Measurements from ENCODE around the gene C19orf81.

The C19orf81 gene

DNA sequence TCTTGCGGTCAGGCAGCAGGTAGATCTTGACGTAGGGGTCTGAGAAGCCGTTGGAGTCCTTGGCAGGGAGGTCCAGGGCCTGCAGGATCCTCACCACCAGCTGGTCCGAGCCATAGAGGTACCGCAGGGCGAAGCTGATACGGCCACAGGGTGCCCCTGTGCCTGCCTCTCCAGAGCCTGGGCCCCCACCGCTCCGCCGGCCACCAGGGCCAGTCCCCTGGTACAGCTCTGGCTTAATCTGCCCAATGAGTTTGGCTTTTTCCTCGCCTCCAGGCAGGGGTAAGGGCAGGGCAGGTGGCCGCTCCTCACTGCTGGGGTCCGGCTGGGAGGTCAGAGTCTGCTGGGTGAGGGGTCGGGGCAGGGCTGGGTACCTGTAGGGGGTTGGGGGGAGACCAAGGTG is 19.4 kb upstream of the C19orf81 start:
- DNase-seq (ENCODE audit: low spot score), result no peak

DNA sequence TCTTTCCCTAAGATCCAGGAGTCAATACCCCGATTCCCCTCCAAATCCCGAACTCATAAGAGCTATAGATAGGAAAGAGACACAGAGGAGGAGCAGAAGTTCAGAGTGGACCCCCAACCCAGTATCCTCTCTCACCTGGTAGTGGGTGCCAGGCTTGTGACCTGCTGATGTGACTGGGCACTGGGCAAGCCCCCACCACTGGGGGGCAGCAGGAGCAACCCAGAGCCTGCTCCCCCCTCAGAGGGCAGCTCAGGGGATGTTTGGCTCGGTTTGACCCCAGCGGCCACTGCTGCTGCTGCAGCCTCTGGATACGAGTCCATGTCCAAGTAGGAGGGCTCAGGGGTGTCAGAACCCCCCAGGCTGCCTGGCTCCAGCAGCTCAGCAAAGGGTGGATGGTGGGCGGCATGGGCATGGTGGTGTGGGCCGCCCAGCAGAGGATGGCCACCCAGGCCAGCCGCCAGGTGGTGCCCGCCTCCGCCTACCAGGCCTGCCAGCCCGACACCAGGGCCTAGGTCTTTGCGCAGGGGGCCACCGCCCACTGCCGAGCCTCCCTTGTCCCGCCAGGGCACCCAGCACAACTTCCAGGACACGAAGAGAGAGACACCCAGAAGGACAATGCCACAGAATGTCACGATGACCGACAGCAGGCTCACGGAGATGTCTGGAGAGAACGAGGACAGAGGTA is 17.0 kb upstream of the C19orf81 start:
- DNase-seq (ENCODE audit: low spot score), result no peak

DNA sequence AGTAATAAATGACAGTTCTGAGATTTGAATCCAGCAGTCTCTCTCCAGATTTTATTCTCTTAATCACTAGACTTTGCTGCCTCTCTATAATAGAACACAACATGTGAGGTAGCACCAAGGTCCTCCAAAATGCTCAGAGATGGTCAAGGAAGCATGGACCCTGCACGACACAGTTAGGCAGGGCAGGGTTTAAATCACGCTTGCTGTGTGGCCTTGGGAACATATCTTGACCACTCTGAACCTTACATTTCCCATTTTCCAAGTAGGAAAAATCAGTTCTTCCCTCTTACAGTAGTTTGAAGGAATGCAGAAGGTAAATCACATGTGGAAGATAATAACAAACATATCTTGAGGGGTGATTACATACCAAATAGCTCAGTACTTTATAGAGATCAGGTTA is 15.9 kb upstream of the C19orf81 start:
- DNase-seq (ENCODE audit: low spot score), result no peak

DNA sequence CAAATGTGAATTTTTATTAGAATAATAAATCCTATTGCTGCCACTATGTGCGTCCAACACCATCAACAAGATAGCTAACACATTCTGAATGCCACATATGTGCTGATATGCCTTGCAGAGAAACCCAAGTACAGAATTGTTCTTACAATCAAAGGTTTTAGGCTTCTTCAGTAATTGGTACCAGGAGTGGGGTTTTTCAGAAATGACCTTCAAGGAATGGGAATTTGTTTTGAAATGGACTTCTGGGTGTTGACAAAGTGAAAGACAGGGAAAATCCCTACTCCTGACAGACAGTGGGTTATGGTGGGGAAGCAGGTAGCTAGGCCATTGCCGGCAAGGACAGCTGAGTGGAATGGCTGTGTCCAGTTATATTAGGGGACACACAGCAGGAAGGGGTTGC is 15.3 kb upstream of the C19orf81 start:
- no peak for DNase-seq (ENCODE audit: low spot score)

DNA sequence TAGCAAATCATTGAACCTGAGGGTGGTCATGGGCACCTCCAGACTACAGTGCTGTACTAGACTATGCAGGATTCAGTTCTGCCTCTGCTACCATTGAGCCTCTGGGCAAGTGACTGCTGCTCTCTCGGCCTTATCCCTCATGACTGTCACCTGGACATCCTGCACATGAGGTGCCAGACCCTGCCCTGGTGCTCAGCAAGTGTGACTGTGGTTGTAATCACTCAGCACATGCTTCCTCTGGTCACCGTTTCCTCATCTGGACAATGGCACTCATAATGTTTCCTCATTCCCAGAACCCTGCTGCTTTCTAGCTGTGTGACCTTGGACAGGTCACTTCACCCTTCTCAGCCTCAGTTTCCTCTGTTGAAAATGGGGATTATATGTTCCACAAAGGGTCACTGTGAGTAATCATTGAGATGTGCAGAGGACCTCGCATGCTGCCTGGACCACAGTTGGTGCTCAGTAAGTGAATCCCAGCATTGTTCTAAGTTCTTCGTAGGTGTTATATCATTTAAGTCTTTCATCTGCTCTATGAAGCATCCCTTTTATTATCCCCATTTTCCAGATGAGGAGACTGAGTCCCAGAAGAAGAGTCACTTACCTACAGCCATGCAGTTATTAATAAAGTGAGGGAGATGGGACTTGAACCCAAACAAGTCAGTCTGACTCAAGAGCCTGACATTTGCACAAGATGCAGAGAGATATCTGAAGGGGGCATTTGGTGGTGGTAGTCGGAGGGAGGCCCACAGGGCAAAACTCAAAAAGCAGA is 12.7 kb upstream of the C19orf81 start:
- no peak for DNase-seq (ENCODE audit: low spot score)

DNA sequence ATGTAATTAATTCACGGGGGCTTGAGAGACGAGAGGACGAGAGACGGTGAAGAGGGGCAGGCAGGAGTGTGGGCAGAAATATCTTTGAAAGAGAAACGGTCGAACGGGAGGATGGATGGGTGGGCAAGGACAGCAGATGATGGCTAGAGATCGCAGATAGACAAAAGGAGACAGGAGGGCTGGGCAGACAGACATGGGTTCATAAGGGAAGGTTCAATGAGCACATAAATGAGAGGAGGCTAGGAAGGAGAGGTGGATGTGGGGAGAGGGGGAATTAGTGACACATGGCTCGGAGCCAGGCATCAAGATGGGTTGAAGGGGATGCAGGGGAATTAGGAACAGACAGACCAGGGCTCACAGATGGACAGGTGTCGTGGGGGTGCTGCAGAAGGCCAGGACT is 10.6 kb upstream of the C19orf81 start:
- no peak for DNase-seq (ENCODE audit: low spot score)

DNA sequence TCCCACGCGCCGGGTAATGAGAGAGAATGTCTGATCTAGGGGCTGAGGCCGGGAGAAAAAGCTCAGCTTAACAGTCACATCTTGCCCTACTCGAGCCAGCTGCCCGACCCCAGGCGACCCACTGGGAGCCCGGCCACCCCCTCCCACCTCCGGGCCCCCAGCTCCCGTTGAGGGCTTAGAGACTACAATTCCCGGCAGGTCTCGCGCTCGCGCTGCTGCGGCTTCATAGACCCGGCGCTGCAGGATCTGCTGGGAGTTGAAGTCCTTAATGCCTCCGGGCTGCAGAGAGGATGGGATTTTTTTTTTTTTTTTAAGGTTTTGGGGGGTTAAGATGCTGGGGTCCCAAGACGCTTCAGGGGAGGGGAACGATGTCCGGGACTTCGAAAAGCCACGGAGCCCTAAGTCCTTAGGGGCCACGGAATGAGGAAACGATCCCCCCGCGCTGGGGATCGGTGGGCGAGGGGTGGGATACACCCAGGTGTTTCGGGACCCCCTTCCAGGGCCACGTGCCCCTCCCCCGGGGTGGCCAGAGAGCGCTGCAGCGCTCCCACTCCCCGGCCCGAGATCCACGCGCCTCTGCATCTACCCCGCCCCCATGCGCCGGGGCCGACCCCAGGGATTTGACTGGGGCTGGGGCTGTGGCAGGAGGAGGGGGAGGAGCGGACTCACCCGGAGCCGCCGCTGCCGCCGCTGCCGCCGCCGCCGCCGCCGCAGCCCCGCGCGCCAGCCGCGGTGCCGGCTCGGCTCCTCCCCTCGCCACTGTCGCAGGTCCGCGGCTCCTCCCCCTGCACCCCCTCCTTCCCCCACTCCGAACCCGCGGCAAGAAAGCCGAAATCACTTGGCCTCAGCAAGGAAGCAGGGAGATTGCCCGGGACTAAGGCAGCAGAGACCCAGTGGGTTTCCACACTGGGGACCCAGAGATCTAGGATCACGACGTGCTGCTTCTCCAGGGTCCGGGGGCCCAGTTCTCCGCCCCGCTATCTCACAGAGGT is 9.8 kb upstream of the C19orf81 start, which contains the start of gene SYT3:
Gene SYT3, minus strand, starts transcription at position 761 of the 992 bp plus-strand sequence. CDS start 2,470 bp downstream, outside the sequence.
- peak; percentile 90 for DNase-seq (ENCODE audit: low spot score)

DNA sequence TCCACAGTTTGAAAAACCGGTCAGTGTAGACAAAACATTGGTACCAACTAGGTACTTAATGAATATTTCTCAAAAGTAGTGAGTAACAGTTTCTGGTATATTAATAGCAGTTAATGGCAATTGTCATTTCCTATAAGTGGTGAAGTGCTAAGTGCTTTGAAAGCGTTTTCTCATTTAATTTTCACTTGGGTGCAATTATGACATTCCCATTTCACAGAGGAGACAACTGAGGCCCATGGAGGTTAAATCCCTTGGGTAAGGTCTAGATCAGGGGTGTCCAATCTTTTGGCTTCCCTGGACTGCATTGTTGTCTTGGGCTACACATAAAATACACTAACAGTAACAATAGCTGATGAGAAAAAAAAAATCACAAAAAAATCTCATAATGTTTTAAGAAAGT is 8.9 kb upstream of the C19orf81 start:
- DNase-seq (ENCODE audit: low spot score), result no peak

DNA sequence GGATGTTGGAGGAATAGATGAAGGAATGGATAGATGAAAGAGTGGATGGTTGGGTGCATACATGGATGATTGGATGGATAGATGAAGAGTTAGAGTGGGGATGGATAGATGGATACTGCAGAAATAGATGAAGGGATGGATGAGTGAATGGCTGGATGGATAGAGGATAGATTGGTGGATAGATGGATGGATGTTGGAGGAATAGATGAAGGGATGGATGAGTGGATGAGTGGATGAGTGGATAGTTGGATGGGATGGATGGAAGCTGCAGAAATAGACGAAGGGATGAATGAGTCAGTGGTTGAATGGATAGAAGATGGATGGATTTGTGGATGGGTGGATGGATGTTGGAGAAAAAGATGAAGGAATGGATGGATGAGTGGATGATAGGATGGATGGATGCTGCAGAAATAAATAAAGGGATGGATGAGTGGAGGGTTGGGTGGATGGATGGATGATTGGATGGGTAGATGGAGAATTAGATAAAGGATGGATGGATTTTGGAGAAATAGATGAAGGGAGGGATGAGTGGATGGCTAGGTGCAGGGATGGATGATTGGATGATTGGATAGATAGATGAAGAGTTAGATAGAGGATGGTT is 4.8 kb upstream of the C19orf81 start:
- no peak for DNase-seq (ENCODE audit: low spot score)

DNA sequence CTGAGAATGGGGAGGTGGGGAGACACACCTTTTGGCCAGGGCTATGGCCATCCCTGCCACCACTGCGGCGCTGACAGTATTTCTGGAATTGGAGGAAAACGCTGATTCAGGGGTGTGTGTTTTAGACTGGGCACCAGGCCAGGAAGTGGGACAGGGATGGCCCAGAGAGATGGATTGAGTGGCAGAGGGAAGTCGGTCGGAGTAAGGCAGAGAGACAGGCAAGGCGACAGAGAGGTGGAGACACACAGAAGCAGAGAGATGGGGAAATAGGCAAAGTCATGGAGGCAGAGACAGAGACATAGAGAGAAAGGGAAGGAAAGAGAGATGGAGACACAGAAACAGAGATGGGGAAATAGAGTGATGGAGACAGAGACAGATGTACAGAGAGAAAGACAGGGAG is 4.1 kb upstream of the C19orf81 start:
- no peak for DNase-seq (ENCODE audit: low spot score)

DNA sequence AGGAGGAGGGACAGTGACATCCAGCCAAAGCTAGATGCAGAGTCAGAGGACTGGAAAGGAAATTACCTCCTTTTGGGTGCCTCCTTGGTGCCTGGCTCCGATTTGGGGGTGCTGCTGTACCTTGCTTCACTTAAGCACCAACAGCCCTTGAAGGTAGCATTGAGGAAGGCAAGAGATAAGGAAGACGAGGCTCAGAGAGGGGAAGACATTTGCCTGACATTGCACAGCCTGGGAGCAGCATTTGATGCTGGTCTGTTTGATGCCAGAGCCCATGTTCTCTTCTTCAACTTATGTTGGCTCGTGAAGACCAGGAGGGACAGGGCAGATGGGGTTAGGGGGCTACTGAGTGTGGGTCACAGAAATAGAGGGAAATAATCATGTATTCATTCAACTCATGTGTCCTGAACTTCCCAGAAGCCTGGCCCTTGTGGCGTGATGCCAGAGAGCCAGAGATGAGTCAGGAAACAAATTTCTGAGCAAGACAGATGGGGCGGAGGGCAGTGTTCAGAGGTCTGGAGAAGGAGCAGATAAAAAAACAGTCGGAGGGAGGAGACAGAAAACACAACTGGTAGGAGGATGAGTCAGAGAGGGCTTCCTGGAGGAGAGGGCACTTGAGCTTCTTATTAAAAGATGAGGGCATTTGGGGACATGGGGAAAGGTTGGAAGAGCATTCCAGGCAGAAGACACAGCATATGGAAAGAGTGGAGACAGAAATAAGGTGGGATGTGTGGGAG is 3.0 kb upstream of the C19orf81 start:
- peak; percentile 66 for DNase-seq (ENCODE audit: low spot score)

DNA sequence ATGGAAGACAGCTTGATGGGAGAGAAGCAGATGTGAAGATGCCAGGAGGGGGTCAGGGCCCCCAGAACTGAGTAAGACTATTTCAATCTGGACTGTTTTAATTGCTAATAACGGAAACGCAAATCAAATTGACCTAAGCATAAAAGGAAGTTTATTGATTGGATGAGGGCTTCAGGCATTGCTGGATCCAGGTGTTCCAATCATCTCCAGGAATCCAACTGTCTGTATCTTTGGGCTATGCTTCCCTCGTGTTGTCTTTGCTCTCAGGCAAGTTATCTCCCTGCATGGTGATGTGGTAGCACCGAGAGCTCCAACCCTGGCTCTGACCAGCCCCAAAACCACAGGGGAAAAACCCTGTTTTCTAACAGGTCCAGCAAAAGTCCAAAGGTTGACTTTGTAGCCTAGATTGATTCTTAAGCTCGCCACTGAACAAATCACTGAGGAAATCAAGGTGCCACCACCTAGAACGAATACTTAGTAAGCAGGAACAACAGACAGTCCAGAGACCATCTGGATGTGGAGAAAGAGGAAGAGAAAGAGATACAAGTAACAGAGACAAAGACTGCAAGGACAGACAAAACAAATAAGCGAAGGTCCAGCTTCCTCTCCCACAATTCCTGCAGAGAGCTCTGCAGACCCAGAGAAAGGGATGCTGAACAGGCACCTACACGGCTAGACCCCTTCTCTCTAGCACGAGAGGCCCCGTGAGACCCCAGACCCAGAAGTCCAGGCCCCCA is 1.2 kb upstream of the C19orf81 start:
- no peak for DNase-seq (ENCODE audit: low spot score)

DNA sequence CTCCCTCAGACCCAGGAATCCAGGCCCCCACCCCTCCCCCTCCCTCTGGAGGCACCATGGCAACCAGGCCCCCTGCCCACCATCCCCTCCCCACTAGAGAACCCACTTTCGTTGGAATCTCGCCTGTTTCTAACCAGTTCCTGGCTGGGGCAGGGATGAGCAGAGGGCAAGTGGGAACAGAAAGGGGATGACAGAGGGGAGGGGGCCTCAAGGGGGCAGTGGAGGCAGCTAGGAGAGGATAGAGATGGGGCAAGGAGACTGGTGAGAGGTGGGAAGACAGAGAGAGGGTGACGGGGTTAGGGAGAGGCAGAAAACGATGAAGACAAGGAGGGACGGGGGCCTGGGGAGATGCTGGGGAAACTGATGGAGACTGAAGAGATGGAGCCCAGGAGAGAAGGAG is 586 bp upstream of the C19orf81 start:
- no peak for DNase-seq (ENCODE audit: low spot score)

DNA sequence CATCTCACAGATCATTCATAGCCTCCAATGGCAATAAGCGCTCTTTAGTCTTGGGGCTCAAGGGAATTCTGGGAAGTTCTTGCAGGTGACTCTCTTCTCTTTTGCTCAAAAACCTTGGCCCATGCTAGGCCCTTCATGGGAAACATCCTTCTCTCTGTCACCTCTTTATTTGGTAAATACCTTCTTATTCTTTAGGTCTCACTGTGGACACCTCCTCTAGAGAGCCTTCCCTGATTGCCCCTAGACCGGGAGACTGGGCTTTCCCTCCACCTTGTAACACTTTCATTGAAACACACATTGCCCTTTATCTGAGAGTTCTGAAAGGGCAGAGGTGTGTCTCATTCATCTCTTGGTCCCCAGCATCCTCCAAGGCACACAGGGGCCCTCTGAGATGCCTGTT is 1.9 kb downstream of the C19orf81 start:
- no peak for DNase-seq (ENCODE audit: low spot score)

DNA sequence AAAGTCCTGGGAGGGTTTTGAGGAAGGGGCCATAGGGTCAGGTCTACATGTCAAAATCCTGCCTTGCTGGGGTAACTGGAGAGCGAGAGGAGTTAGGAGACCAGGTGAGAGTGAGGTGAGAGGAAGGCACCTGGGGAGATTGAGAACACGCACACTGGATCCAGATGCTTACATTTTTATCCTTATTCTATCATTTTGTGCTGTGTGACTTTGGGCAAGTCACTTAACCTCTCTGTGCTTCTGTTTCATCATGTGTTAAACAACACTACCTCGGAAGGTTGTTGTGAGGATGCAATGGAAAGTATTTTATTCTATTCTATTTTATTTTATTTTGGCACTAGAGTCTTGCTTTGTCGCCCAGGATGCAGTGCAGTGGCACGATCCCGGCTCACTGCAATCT is 3.5 kb downstream of the C19orf81 start:
- no peak for DNase-seq (ENCODE audit: low spot score)

DNA sequence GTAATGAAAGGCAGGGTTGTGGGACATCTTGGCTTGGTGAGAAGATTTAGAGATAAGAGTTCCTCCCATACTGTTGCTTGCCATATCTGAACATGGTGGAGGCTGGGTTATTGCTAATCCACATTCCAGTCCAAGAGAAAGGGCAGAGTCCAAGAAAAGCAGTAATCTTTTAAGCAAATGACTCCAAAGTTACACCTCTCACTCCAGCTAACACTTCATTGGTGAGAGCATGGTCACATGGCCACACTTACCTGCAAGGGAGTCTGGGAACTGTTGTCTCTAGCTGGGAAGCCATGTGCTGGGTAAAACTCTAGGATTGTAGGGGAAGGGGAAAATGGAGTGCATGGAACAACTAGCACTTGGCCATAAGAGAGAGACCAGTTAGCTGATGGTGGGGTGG is 5.6 kb downstream of the C19orf81 start:
- no peak for DNase-seq (ENCODE audit: low spot score)

DNA sequence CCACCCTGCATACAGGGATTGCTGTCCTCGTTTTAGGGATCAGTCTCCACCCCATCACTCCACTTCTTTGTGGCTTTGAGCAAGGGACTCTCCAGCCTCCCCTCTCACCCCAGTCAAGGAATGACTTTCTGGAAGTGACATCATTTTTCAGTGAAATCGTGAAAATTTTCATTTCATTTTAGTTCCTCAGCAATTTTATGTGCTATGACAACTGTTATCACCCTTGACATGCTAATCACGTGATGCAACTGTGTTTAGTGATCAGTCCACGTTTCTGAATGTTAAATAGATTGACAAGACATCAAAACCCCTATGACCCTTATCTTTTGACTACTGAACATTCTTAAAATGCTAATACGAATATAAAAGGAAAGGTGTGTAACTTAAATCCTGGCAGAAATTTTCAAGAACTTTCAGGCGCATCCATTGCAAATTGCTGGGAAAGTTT is 8.0 kb downstream of the C19orf81 start:
- no peak for DNase-seq (ENCODE audit: low spot score)

DNA sequence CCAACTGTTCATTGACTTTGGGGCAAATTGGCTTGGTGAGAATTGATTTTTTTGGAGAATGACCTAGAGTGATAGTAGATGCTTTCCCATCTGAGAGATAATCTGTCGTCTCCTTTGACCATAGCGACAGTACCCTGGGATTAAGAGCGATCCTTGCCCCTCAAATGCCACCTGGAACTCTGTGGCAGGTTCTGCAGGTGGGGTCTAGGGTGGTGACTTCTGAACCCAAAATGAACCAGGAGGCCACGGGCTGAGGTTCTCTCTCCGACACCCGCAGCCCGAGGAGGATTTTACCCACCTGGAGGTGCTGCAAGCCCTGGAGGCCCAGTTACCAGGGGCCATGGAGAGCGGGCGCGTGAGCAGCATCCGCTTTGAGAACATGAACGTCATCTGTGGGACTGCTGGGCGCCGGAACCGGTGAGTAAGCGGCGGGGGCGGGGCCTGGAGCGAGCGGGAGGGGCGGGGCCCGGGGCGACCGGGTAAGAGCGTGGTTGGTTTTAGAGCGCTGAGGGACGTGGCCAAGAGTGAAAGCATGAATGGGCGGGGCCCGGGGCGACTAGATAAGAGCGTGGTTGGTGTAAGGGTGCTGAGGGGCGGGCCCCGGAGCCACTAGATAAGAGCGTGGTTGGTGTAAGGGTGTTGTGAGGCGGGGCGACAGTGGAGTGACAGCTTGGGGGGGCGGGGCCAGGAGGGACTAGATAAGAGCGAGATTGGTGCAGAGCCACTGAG is 8.6 kb downstream of the C19orf81 start:
- peak; percentile 94 for DNase-seq (ENCODE audit: low spot score)

DNA sequence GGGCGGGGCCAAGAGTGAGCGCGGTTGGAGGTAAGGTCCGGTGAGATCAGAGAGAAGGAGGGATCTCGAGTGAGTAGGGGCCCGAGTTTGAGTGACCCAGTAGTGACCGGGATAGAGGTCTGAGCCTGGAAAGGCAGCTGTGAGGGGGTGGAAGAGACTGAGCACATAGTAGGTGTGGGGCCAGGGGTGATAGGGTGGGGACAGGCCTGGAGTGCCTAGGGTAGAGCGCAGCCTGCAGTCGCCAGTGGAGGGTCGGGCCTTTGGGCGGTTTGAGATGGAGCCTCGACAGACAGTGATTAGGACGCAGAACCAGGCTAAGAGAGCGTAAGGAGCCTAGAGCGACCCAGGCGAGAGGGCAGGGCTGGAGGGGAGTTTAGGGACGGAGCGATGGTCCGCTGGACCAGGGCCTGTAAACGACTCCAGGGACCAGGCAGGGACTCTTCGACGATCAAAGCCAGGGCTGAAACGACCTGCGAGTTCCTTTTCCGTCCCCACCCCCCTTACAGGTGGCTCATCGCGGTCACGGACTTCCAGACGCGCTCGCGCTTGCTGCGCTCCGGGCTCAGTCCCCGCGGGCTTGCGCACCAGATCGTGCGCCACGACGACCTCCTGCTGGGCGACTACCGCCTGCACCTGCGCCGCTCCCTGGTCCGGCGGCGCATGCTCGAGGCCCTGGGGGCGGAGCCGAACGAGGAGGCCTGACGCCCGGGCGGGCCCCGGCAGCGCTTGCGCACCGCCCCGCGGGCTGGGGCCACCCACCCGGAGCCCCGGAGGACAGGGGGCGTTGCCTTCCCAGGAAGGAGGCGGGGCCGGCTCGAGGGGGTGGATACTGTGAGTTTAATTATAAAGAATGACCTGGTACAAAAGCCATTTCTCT is 9.4 kb downstream of the C19orf81 start:
- peak; percentile 93 for DNase-seq (ENCODE audit: low spot score)
